Measurements from ENCODE around the gene TPP1.

Gene TPP1

GRCh38 chr11:6627762-6628241 is 8.6 kb upstream of the TPP1 start:
- DNase-seq (ENCODE audit: low read depth, low spot score): no peak

GRCh38 chr11:6626971-6627761 is 7.9 kb upstream of the TPP1 start:
- DNase-seq (ENCODE audit: low read depth, low spot score): no peak

- no peak for DNase-seq (ENCODE audit: low read depth, low spot score)
Measured at GRCh38 chr11:6625832-6626420, 6.7 kb upstream of the TPP1 start.

- no peak for DNase-seq (ENCODE audit: low read depth, low spot score)
Measured at GRCh38 chr11:6625156-6625831, 6.1 kb upstream of the TPP1 start.

- DNase-seq (ENCODE audit: low read depth, low spot score): no peak
Measured at GRCh38 chr11:6623391-6624363, 4.5 kb upstream of the TPP1 start.

GRCh38 chr11:6622261-6623171 is 3.3 kb upstream of the TPP1 start:
- no peak for DNase-seq (ENCODE audit: low read depth, low spot score)

GRCh38 chr11:6621711-6622211 is 2.5 kb upstream of the TPP1 start:
- no peak for DNase-seq (ENCODE audit: low read depth, low spot score)

GRCh38 chr11:6620636-6621035 is 1.4 kb upstream of the TPP1 start:
- no peak for DNase-seq (ENCODE audit: low read depth, low spot score)

GRCh38 chr11:6618117-6619003 is 862 bp downstream of the TPP1 start:
- DNase-seq (ENCODE audit: low read depth, low spot score): no peak

- no peak for DNase-seq (ENCODE audit: low read depth, low spot score)
Measured at GRCh38 chr11:6617315-6617781, 1.9 kb downstream of the TPP1 start.

- DNase-seq (ENCODE audit: low read depth, low spot score): no peak
Measured at GRCh38 chr11:6616596-6617250, 2.5 kb downstream of the TPP1 start.

- no peak for DNase-seq (ENCODE audit: low read depth, low spot score)
Measured at GRCh38 chr11:6615882-6616585, 3.2 kb downstream of the TPP1 start.

- DNase-seq (ENCODE audit: low read depth, low spot score): no peak
Measured at GRCh38 chr11:6615046-6615445, 4.2 kb downstream of the TPP1 start.

GRCh38 chr11:6614446-6614845 is 4.8 kb downstream of the TPP1 start:
- DNase-seq (ENCODE audit: low read depth, low spot score): no peak

GRCh38 chr11:6613496-6613895 is 5.7 kb downstream of the TPP1 start:
- DNase-seq (ENCODE audit: low read depth, low spot score): no peak

GRCh38 chr11:6612213-6613041 is 6.8 kb downstream of the TPP1 start, which contains the start of gene TAF10:
Gene TAF10, minus strand, starts transcription at chr11:6612216. Its CDS starts 27 bp downstream, at chr11:6612189.
- no peak for DNase-seq (ENCODE audit: low read depth, low spot score)

GRCh38 chr11:6611963-6612212 is 7.3 kb downstream of the TPP1 start:
- no peak for DNase-seq (ENCODE audit: low read depth, low spot score)

All from iPS DF 19.7 (cell line).